ENCODE measurements around the gene GPANK1. TPM values are rescaled to one million over a fixed set of nuclear protein-coding genes. Genes with fewer than 3 reads are reported as not detected.

GPANK1 gene
- total RNA-seq, 1 donor = 19.9 TPM

DNA sequence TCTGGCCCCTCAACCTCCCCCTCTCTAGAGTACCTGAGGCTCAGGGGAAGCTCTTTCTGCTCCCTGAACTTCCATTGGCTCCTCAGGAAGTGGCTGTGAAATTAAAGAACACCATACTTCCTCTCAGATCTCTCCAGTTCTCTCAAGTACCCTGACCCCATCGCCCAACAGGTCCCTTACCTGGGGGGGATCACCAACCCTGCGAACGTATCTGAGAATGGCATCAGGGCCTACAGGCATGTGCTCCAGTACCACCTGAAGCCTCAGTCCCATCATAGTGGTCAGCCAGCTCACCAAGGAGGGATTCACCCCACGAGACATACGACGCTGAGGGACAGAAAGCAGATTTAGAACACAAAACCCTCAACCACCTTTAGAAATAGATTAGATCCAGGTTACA lies 24.2 kb downstream of the GPANK1 start:
- H3K4me3 ChIP-seq (ENCODE audit: low read depth, low read length) = no peak overlapping the region
- TF ChIP-seq, protein P1, sequence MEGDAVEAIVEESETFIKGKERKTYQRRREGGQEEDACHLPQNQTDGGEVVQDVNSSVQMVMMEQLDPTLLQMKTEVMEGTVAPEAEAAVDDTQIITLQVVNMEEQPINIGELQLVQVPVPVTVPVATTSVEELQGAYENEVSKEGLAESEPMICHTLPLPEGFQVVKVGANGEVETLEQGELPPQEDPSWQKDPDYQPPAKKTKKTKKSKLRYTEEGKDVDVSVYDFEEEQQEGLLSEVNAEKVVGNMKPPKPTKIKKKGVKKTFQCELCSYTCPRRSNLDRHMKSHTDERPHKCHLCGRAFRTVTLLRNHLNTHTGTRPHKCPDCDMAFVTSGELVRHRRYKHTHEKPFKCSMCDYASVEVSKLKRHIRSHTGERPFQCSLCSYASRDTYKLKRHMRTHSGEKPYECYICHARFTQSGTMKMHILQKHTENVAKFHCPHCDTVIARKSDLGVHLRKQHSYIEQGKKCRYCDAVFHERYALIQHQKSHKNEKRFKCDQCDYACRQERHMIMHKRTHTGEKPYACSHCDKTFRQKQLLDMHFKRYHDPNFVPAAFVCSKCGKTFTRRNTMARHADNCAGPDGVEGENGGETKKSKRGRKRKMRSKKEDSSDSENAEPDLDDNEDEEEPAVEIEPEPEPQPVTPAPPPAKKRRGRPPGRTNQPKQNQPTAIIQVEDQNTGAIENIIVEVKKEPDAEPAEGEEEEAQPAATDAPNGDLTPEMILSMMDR (IDR thresholded peaks at IDR 0.05; ENCODE audit: insufficient read depth, low read length) = no peak
- DNase-seq (ENCODE audit: low read depth) = no peak

DNA sequence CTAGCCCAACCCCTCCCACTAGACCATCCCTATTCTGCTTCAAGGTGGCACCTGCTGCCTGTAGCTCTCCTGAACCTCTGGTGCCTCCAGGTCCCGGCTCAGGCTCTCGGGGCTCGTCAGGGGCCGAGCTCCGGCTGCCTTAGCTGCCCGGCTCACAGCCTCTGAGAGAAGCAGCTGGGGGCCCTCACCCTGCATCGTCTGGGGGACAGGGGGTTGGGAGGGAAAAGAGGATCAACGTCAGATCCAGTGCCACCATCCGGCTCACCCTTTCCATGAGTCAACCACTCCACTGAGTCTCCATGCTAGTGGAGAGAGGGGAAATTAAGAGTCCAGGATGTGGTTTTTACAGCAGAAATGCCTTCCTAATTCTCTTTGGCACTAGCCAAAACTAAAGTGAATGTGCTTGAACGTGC lies 25.3 kb downstream of the GPANK1 start:
- H3K4me3 ChIP-seq (ENCODE audit: low read depth, low read length) = no peak overlapping the region
- no peak for DNase-seq (ENCODE audit: low read depth)
- TF ChIP-seq, protein P1 (IDR thresholded peaks at IDR 0.05; ENCODE audit: insufficient read depth, low read length) = no peak

GRCh38 chr6:31639043-31639442 lies 25.8 kb downstream of the GPANK1 start:
- no peak for DNase-seq (ENCODE audit: low read depth)
- no peak overlapping the region for H3K4me3 ChIP-seq (ENCODE audit: low read depth, low read length)
- TF ChIP-seq, protein P1 (IDR thresholded peaks at IDR 0.05; ENCODE audit: insufficient read depth, low read length) = no peak

GRCh38 chr6:31636698-31637596 lies 27.9 kb downstream of the GPANK1 start:
- no peak for DNase-seq (ENCODE audit: low read depth)

DNA sequence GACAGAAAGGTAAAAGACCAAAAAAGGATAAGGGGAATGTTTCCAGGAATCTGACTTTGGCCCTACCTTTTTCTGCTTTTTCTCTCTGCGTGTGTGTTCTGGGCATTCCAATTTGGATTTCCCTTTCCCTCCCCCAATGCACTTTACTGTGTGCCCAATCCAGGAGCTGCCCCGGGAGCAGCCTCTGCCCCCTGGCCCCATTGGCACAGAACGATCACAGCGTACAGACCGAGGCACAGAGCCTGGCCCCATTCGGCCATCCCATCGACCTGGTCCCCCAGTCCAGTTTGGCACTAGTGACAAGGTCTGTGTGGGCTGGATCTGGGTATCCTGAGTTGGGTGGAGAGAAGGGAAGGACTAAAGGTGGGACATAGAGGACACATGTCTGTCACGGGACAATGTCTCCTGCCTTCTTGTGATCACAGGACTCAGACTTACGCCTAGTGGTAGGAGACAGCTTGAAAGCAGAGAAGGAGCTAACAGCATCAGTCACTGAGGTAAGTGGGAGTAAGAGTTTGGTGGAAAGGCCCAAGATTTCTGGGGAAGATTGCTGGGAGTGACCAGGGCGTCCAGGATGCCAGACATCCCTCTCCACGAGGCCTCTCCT lies 29.7 kb downstream of the GPANK1 start:
- TF ChIP-seq, protein P1 (IDR thresholded peaks at IDR 0.05; ENCODE audit: insufficient read depth, low read length) = no peak
- H3K4me3 ChIP-seq (ENCODE audit: low read depth, low read length) = no peak overlapping the region
- DNase-seq (ENCODE audit: low read depth) = no peak

More at GRCh38 chr6:31636698-31637596, 27.9 kb downstream of the GPANK1 start:
- TF ChIP-seq, protein P1 (IDR thresholded peaks at IDR 0.05; ENCODE audit: insufficient read depth, low read length) = no peak
- no peak overlapping the region for H3K4me3 ChIP-seq (ENCODE audit: low read depth, low read length)

- no peak for DNase-seq (ENCODE audit: low read depth)
- TF ChIP-seq, protein P1 (IDR thresholded peaks at IDR 0.05; ENCODE audit: insufficient read depth, low read length) = no peak
- no peak overlapping the region for H3K4me3 ChIP-seq (ENCODE audit: low read depth, low read length)
These were observed 30.7 kb downstream of the GPANK1 start for GRCh38 chr6:31634131-31634530.

All from fibroblast of the aortic adventitia (primary cell).